ENCODE data around the gene HEATR3. TPM values are rescaled to one million over a fixed set of nuclear protein-coding genes. Genes with fewer than 3 reads are reported as not detected.

Gene HEATR3
- total RNA-seq, 1 donor from 2014 or later, result 16.7 TPM

- peak; percentile 98 for TF ChIP-seq CTCF (conservative IDR thresholded peaks at IDR 0.05)
- peaks cover 6% of the 10 kb centered on the region for H3K27me3 Mint-ChIP-seq
- DNase-seq (ENCODE audit: extremely low spot score, unreplicated experiment), result peak; percentile 96
- H3K27ac Mint-ChIP-seq, result peak within 1 kb of the TSS; percentile 85
- peaks cover under 1% of the 10 kb centered on the region for H3K36me3 Mint-ChIP-seq
- no peaks in the 10 kb centered on the region for H3K9me3 Mint-ChIP-seq
- peak within 1 kb of the TSS; percentile 95 for H3K4me3 Mint-ChIP-seq
- H3K4me1 Mint-ChIP-seq (ENCODE audit: unreplicated experiment), result peaks cover 18% of the 10 kb centered on the region
Observed at GRCh38 chr16:50024684-50025536, 40.9 kb upstream of the HEATR3 start, which contains the start of gene CNEP1R1. TSS of gene CNEP1R1 (plus strand) at chr16:50025225. CDS start at chr16:50025316, 91 bp downstream.

- Mint-ChIP-seq H3K36me3 (peaks cover 3% of the 10 kb centered on the region), H3K27me3 (peaks cover 6% of the 10 kb centered on the region), H3K4me3 (peak overlapping the region; percentile 95), H3K9me3 (no peaks in the 10 kb centered on the region), H3K27ac (peak overlapping the region; percentile 81), H3K4me1 (ENCODE audit: unreplicated experiment) (peaks cover 18% of the 10 kb centered on the region)
- no peak for TF ChIP-seq CTCF (conservative IDR thresholded peaks at IDR 0.05)
- no peak for DNase-seq (ENCODE audit: extremely low spot score, unreplicated experiment)
Observed at GRCh38 chr16:50025537-50025931, 40.2 kb upstream of the HEATR3 start.

- Mint-ChIP-seq H3K36me3 (peaks cover 7% of the 10 kb centered on the region), H3K27ac (no peak overlapping the region), H3K4me3 (no peak overlapping the region), H3K9me3 (no peaks in the 10 kb centered on the region), H3K4me1 (ENCODE audit: unreplicated experiment) (peaks cover 16% of the 10 kb centered on the region), H3K27me3 (no peaks in the 10 kb centered on the region)
- DNase-seq (ENCODE audit: extremely low spot score, unreplicated experiment), result no peak
- TF ChIP-seq CTCF (conservative IDR thresholded peaks at IDR 0.05), result no peak
Observed at GRCh38 chr16:50027829-50028228, 37.9 kb upstream of the HEATR3 start.

GRCh38 chr16:50035468-50035992 is 30.2 kb upstream of the HEATR3 start:
- Mint-ChIP-seq H3K9me3 (no peaks in the 10 kb centered on the region), H3K27ac (peak overlapping the region; percentile 65), H3K4me3 (peak overlapping the region; percentile 14), H3K4me1 (ENCODE audit: unreplicated experiment) (peaks cover 13% of the 10 kb centered on the region), H3K36me3 (peaks cover 14% of the 10 kb centered on the region), H3K27me3 (no peaks in the 10 kb centered on the region)
- DNase-seq (ENCODE audit: extremely low spot score, unreplicated experiment), result no peak
- no peak for TF ChIP-seq CTCF (conservative IDR thresholded peaks at IDR 0.05)

GRCh38 chr16:50036426-50036825 is 29.3 kb upstream of the HEATR3 start:
- H3K4me3 Mint-ChIP-seq, result no peak overlapping the region
- peaks cover 14% of the 10 kb centered on the region for H3K36me3 Mint-ChIP-seq
- DNase-seq (ENCODE audit: extremely low spot score, unreplicated experiment), result no peak
- no peaks in the 10 kb centered on the region for H3K9me3 Mint-ChIP-seq
- TF ChIP-seq CTCF (conservative IDR thresholded peaks at IDR 0.05), result no peak
- H3K4me1 Mint-ChIP-seq (ENCODE audit: unreplicated experiment), result peaks cover 10% of the 10 kb centered on the region
- H3K27me3 Mint-ChIP-seq, result no peaks in the 10 kb centered on the region
- H3K27ac Mint-ChIP-seq, result no peak overlapping the region
